Measurements from ENCODE around the gene SPATS2L.

- TF ChIP-seq CTCF (tag by site-specific recombination; IDR thresholded peaks at IDR 0.05), result no peak
- TF ChIP-seq, protein P1, sequence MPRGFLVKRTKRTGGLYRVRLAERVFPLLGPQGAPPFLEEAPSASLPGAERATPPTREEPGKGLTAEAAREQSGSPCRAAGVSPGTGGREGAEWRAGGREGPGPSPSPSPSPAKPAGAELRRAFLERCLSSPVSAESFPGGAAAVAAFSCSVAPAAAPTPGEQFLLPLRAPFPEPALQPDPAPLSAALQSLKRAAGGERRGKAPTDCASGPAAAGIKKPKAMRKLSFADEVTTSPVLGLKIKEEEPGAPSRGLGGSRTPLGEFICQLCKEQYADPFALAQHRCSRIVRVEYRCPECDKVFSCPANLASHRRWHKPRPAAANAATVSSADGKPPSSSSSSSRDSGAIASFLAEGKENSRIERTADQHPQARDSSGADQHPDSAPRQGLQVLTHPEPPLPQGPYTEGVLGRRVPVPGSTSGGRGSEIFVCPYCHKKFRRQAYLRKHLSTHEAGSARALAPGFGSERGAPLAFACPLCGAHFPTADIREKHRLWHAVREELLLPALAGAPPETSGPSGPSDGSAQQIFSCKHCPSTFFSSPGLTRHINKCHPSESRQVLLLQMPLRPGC (tag by site-specific recombination; IDR thresholded peaks at IDR 0.05), result no peak
- no peak for TF ChIP-seq OSR2 (tag by site-specific recombination; IDR thresholded peaks at IDR 0.05)
- TF ChIP-seq YY1 (tag by site-specific recombination; IDR thresholded peaks at IDR 0.05), result no peak
- TF ChIP-seq MZF1 (tag by site-specific recombination; IDR thresholded peaks at IDR 0.05; ENCODE audit: borderline replicate concordance), result no peak
- no peak for TF ChIP-seq TSHZ1 (tag by site-specific recombination; IDR thresholded peaks at IDR 0.05; ENCODE audit: borderline replicate concordance)
- no peak for TF ChIP-seq ZNF174 (tag by site-specific recombination; IDR thresholded peaks at IDR 0.05)
- no peak for TF ChIP-seq ZFP3 (tag by site-specific recombination; IDR thresholded peaks at IDR 0.05; ENCODE audit: low read depth)
- TF ChIP-seq, protein P2, sequence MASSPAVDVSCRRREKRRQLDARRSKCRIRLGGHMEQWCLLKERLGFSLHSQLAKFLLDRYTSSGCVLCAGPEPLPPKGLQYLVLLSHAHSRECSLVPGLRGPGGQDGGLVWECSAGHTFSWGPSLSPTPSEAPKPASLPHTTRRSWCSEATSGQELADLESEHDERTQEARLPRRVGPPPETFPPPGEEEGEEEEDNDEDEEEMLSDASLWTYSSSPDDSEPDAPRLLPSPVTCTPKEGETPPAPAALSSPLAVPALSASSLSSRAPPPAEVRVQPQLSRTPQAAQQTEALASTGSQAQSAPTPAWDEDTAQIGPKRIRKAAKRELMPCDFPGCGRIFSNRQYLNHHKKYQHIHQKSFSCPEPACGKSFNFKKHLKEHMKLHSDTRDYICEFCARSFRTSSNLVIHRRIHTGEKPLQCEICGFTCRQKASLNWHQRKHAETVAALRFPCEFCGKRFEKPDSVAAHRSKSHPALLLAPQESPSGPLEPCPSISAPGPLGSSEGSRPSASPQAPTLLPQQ (tag by site-specific recombination; IDR thresholded peaks at IDR 0.05), result no peak
Observed at GRCh38 chr2:200278694-200279316, 27.7 kb upstream of the SPATS2L start.

All from HEK293 (cell line).